Measurements from ENCODE around the gene OR5L2. TPM values are rescaled to one million over a fixed set of nuclear protein-coding genes. Genes with fewer than 3 reads are reported as not detected.

OR5L2 gene
- polyA plus RNA-seq (2013, experiment 1 of 2), result not detected
- polyA plus RNA-seq (2013, experiment 2 of 2), result not detected

DNA sequence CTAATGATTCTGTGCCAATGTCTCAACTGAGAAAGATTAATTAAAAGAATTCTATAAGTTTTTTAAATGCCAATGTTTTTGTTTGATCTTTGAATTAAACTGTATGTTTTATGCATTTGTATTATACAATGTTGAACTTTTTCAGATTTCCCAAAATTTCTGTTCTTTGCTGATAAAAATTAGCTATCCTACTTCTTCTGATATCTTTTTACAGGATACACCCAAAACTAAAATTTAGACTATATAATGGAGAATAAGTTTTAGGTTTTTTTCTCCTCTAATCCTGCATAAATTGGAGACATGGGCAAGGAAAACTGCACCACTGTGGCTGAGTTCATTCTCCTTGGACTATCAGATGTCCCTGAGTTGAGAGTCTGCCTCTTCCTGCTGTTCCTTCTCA, at the start of gene OR5L2:
Gene OR5L2, plus strand, starts transcription at position 301 of the 400 bp plus-strand sequence. Its CDS starts 0 bp downstream, at position 301.
- Histone ChIP-seq H3K4me3 (ENCODE audit: extremely low read depth, insufficient read depth, low read length, poor library complexity, severe bottlenecking) (no peak within 1 kb of the TSS), H3K4me1 (ENCODE audit: control insufficient read depth, insufficient read depth, low read length, poor library complexity, severe bottlenecking) (no peaks in the 10 kb centered on the region), H3K36me3 (ENCODE audit: control insufficient read depth, insufficient read depth, low read length) (no peaks in the 10 kb centered on the region), H3K27ac (ENCODE audit: low read depth, low read length, severe bottlenecking) (no peak within 1 kb of the TSS), H3K9me3 (ENCODE audit: control insufficient read depth, low read length) (peaks cover 30% of the 10 kb centered on the region)

- Histone ChIP-seq H3K36me3 (ENCODE audit: control insufficient read depth, insufficient read depth, low read length) (no peaks in the 10 kb centered on the region), H3K27ac (ENCODE audit: low read depth, low read length, severe bottlenecking) (no peak overlapping the region), H3K4me3 (ENCODE audit: extremely low read depth, insufficient read depth, low read length, poor library complexity, severe bottlenecking) (no peak overlapping the region), H3K9me3 (ENCODE audit: control insufficient read depth, low read length) (peaks cover 42% of the 10 kb centered on the region), H3K4me1 (ENCODE audit: control insufficient read depth, insufficient read depth, low read length, poor library complexity, severe bottlenecking) (no peaks in the 10 kb centered on the region)
- WGBS, 2 experiments (ENCODE audit: insufficient coverage in 2 of 2), result no CpG with 5 or more reads among the region's 1 CpG
Observed at GRCh38 chr11:55791606-55792005, 35.4 kb upstream of the OR5L2 start.

DNA sequence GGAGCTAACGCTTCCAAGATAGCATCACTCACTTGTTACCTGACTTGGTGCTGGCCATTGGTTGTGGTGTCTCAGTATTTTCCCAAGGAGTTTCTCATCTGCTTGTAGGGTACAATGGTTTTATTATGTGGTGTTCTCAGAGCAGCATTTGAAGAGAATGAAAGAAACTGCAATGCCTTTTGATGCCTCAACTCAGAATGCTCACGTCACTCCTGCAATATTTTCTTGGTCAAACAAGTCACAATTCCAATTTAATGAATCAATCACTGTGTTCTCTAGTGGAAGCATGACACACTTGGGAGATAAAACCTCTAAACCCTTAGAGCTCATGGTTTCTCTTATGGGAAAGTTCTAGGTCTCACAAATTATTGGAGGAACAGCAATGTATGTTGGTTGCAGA, 33.7 kb upstream of the OR5L2 start:
- 50% methylated on average over 1 of the region's 2 CpGs; no CpG with 5 or more reads in 1 of the 2 experiments for WGBS, 2 experiments (ENCODE audit: insufficient coverage in 2 of 2)
- no peaks in the 10 kb centered on the region for H3K36me3 ChIP-seq (ENCODE audit: control insufficient read depth, insufficient read depth, low read length)
- no peaks in the 10 kb centered on the region for H3K4me1 ChIP-seq (ENCODE audit: control insufficient read depth, insufficient read depth, low read length, poor library complexity, severe bottlenecking)
- H3K9me3 ChIP-seq (ENCODE audit: control insufficient read depth, low read length), result peaks cover 31% of the 10 kb centered on the region
- no peak overlapping the region for H3K4me3 ChIP-seq (ENCODE audit: extremely low read depth, insufficient read depth, low read length, poor library complexity, severe bottlenecking)
- H3K27ac ChIP-seq (ENCODE audit: low read depth, low read length, severe bottlenecking), result no peak overlapping the region

DNA sequence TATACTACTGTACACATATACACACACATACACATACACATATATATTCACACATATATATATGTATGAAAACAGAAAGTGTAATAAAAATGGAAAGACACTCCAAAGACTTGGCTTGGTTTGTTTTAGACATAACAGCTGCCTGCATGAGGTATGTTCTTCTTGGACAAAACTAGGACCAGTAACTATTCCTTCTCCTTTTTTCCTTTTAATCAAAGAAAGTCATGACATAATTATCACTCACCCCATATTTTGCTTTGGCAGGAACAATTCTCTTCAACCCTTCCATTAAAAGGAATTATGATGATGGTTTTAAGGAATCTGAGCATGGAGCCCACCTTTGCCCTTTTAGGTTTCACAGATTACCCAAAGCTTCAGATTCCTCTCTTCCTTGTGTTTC, 31.8 kb upstream of the OR5L2 start, which contains the start of gene OR5D14:
Gene OR5D14, plus strand, starts transcription at position 301 of the 400 bp plus-strand sequence. Its CDS starts 0 bp downstream, at position 301.
- Histone ChIP-seq H3K4me3 (ENCODE audit: extremely low read depth, insufficient read depth, low read length, poor library complexity, severe bottlenecking) (no peak within 1 kb of the TSS), H3K36me3 (ENCODE audit: control insufficient read depth, insufficient read depth, low read length) (no peaks in the 10 kb centered on the region), H3K9me3 (ENCODE audit: control insufficient read depth, low read length) (peaks cover 37% of the 10 kb centered on the region), H3K4me1 (ENCODE audit: control insufficient read depth, insufficient read depth, low read length, poor library complexity, severe bottlenecking) (no peaks in the 10 kb centered on the region), H3K27ac (ENCODE audit: low read depth, low read length, severe bottlenecking) (no peak within 1 kb of the TSS)

DNA sequence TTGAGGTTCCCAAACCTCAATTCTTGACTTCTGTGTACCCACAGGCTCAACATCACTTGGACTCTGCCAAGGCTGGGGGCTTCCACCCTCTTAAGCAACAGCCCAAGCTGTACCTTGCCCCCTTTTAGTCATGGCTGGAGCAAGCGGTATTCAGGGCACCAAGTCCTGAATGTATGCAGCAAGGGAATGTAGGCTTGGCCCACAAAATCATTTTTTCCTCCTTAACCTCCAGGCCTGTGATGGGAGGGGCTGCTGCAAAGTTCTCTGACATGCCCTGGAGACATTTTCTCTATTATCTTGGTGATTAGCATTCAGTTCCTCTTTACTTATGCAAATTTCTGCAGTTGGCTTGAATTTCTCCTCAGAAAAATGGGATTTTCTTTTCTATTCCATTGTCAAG, 20.8 kb upstream of the OR5L2 start:
- Histone ChIP-seq H3K36me3 (ENCODE audit: control insufficient read depth, insufficient read depth, low read length) (no peaks in the 10 kb centered on the region), H3K9me3 (ENCODE audit: control insufficient read depth, low read length) (peaks cover 47% of the 10 kb centered on the region), H3K4me3 (ENCODE audit: extremely low read depth, insufficient read depth, low read length, poor library complexity, severe bottlenecking) (no peak overlapping the region), H3K27ac (ENCODE audit: low read depth, low read length, severe bottlenecking) (no peak overlapping the region), H3K4me1 (ENCODE audit: control insufficient read depth, insufficient read depth, low read length, poor library complexity, severe bottlenecking) (no peaks in the 10 kb centered on the region)
- no CpG with 5 or more reads among the region's 1 CpG for WGBS, 2 experiments (ENCODE audit: insufficient coverage in 2 of 2)

- Histone ChIP-seq H3K9me3 (ENCODE audit: control insufficient read depth, low read length) (peaks cover 52% of the 10 kb centered on the region), H3K4me3 (ENCODE audit: extremely low read depth, insufficient read depth, low read length, poor library complexity, severe bottlenecking) (no peak within 1 kb of the TSS), H3K27ac (ENCODE audit: low read depth, low read length, severe bottlenecking) (no peak within 1 kb of the TSS), H3K4me1 (ENCODE audit: control insufficient read depth, insufficient read depth, low read length, poor library complexity, severe bottlenecking) (no peaks in the 10 kb centered on the region), H3K36me3 (ENCODE audit: control insufficient read depth, insufficient read depth, low read length) (no peaks in the 10 kb centered on the region)
- WGBS, 2 experiments (ENCODE audit: insufficient coverage in 2 of 2), result no CpG with 5 or more reads among the region's 1 CpG
Observed at GRCh38 chr11:55811067-55811466, 16.0 kb upstream of the OR5L2 start, which contains the start of gene OR5L1. Gene OR5L1, plus strand, starts transcription at chr11:55811367. Its CDS starts 100 bp downstream, at chr11:55811467.

DNA sequence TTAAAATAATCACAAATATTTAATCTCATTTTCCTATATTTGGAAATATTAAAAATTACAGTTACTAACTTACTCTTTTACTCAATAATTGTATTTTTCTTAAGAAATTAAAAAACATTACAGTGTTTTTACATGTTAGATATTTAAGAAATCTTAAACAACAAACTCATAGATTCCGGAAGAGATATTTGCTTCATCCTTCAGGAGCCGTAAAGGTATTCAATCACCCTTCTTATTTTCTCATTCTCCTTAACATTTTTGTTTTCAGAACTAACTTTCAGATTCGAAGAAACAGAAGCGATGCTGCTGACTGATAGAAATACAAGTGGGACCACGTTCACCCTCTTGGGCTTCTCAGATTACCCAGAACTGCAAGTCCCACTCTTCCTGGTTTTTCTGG, 7.7 kb upstream of the OR5L2 start, which contains the start of gene OR5D18:
Gene OR5D18, plus strand, starts transcription at position 301 of the 400 bp plus-strand sequence. Its CDS starts 0 bp downstream, at position 301.
- Histone ChIP-seq H3K4me3 (ENCODE audit: extremely low read depth, insufficient read depth, low read length, poor library complexity, severe bottlenecking) (no peak within 1 kb of the TSS), H3K4me1 (ENCODE audit: control insufficient read depth, insufficient read depth, low read length, poor library complexity, severe bottlenecking) (no peaks in the 10 kb centered on the region), H3K9me3 (ENCODE audit: control insufficient read depth, low read length) (peaks cover 50% of the 10 kb centered on the region), H3K27ac (ENCODE audit: low read depth, low read length, severe bottlenecking) (no peak within 1 kb of the TSS), H3K36me3 (ENCODE audit: control insufficient read depth, insufficient read depth, low read length) (no peaks in the 10 kb centered on the region)
- WGBS, 2 experiments (ENCODE audit: insufficient coverage in 2 of 2), result 78% methylated on average over 5 of the region's 5 CpGs; no CpG with 5 or more reads in 1 of the 2 experiments

- Histone ChIP-seq H3K4me3 (ENCODE audit: extremely low read depth, insufficient read depth, low read length, poor library complexity, severe bottlenecking) (no peak within 1 kb of the TSS), H3K4me1 (ENCODE audit: control insufficient read depth, insufficient read depth, low read length, poor library complexity, severe bottlenecking) (no peaks in the 10 kb centered on the region), H3K9me3 (ENCODE audit: control insufficient read depth, low read length) (peaks cover 34% of the 10 kb centered on the region), H3K36me3 (ENCODE audit: control insufficient read depth, insufficient read depth, low read length) (no peaks in the 10 kb centered on the region), H3K27ac (ENCODE audit: low read depth, low read length, severe bottlenecking) (no peak within 1 kb of the TSS)
- 17% methylated on average over 1 of the region's 3 CpGs; no CpG with 5 or more reads in 1 of the 2 experiments for WGBS, 2 experiments (ENCODE audit: insufficient coverage in 2 of 2)
Observed at GRCh38 chr11:55838452-55838851, 11.4 kb downstream of the OR5L2 start, which contains the start of gene OR5D16. Gene OR5D16, plus strand, starts transcription at chr11:55838752. Its CDS starts 0 bp downstream, at chr11:55838752.

GRCh38 chr11:55847453-55847852, 20.4 kb downstream of the OR5L2 start:
- Histone ChIP-seq H3K4me3 (ENCODE audit: extremely low read depth, insufficient read depth, low read length, poor library complexity, severe bottlenecking) (no peak overlapping the region), H3K27ac (ENCODE audit: low read depth, low read length, severe bottlenecking) (no peak overlapping the region), H3K36me3 (ENCODE audit: control insufficient read depth, insufficient read depth, low read length) (no peaks in the 10 kb centered on the region), H3K9me3 (ENCODE audit: control insufficient read depth, low read length) (peaks cover 19% of the 10 kb centered on the region), H3K4me1 (ENCODE audit: control insufficient read depth, insufficient read depth, low read length, poor library complexity, severe bottlenecking) (no peaks in the 10 kb centered on the region)
- WGBS, 2 experiments (ENCODE audit: insufficient coverage in 2 of 2), result no CpG with 5 or more reads among the region's 2 CpGs

- no peaks in the 10 kb centered on the region for H3K36me3 ChIP-seq (ENCODE audit: control insufficient read depth, insufficient read depth, low read length)
- no peaks in the 10 kb centered on the region for H3K4me1 ChIP-seq (ENCODE audit: control insufficient read depth, insufficient read depth, low read length, poor library complexity, severe bottlenecking)
- H3K27ac ChIP-seq (ENCODE audit: low read depth, low read length, severe bottlenecking), result no peak overlapping the region
- H3K9me3 ChIP-seq (ENCODE audit: control insufficient read depth, low read length), result peaks cover 25% of the 10 kb centered on the region
- no peak overlapping the region for H3K4me3 ChIP-seq (ENCODE audit: extremely low read depth, insufficient read depth, low read length, poor library complexity, severe bottlenecking)
Observed at GRCh38 chr11:55849037-55849436, 22.0 kb downstream of the OR5L2 start.

GRCh38 chr11:55852141-55852540, 25.1 kb downstream of the OR5L2 start:
- Histone ChIP-seq H3K9me3 (ENCODE audit: control insufficient read depth, low read length) (peaks cover 16% of the 10 kb centered on the region), H3K27ac (ENCODE audit: low read depth, low read length, severe bottlenecking) (no peak overlapping the region), H3K4me3 (ENCODE audit: extremely low read depth, insufficient read depth, low read length, poor library complexity, severe bottlenecking) (no peak overlapping the region), H3K4me1 (ENCODE audit: control insufficient read depth, insufficient read depth, low read length, poor library complexity, severe bottlenecking) (no peaks in the 10 kb centered on the region), H3K36me3 (ENCODE audit: control insufficient read depth, insufficient read depth, low read length) (no peaks in the 10 kb centered on the region)
- WGBS, 2 experiments (ENCODE audit: insufficient coverage in 2 of 2), result no CpG with 5 or more reads among the region's 1 CpG

All from mesodermal cell (in vitro differentiated cells).